HCT116 (cell line): ENCODE results near the gene SFXN5. TPM values are rescaled to one million over a fixed set of nuclear protein-coding genes. Genes with fewer than 3 reads are reported as not detected.

Experiments
- ATAC-seq: fragments of 200-7000 bp; cut with Tn5 transposase; 2 replicates; pipeline ENCODE4 v1.9.1; 2020; ENCODE audit warnings: mild to moderate bottlenecking, moderate library complexity
- BruUV-seq: library from RNA; stranded (reverse); fragments of 400-500 nt; replicated peaks from 2 replicates; lab custom pipeline; 2021; lab: Mats Ljungman, UMichigan
- CTCF ChIA-PET: fragments of 300-600 bp; sonication (Branson Sonifier 250); formaldehyde crosslinking; loops from one replicate; lab custom pipeline; 2021; ENCODE audit warnings: antibody characterized with exemption; lab: Charles Lee
- POLR2A ChIA-PET: fragments of 300-600, 350-600 bp; sonication (Branson Sonifier 250); formaldehyde crosslinking; loops from one replicate; lab custom pipeline; 2021; ENCODE audit warnings: antibody characterized with exemption; lab: Charles Lee
- RAD21 ChIA-PET, 2 experiments: fragments of 300-600 bp; sonication (Branson Sonifier 250); formaldehyde crosslinking; loops; one replicate each; lab custom pipeline; 2023; ENCODE audit warnings: low total read pairs in 2 of 2; ENCODE audit not compliant: uncharacterized antibody in 2 of 2, unreplicated experiment in 2 of 2, low non-redundant PET in 1 of 2; lab: Charles Lee
- DNase-seq: peaks from one replicate; pipeline ENCODE4 v3.0.0-alpha.2; 2010; ENCODE audit warnings: low read depth, low spot score
- H2AFZ ChIP-seq: fragments of 200-600 bp; shearing (Covaris generic), sonication (generic); 2 replicates; pipeline ENCODE4 v1.6.1; 2017; ENCODE audit warnings: low read depth, mixed run types, mixed read lengths, antibody characterized with exemption, low read length; ENCODE audit not compliant: poor library complexity, severe bottlenecking
- H3K27ac ChIP-seq: 2 replicates; pipeline ENCODE4 v1.5.1; 2012; ENCODE audit warnings: low read depth, low read length
- H3K27me3 ChIP-seq: fragments of 200-600 bp; sonication (generic); 2 replicates; pipeline ENCODE4 v1.6.1; 2016; ENCODE audit warnings: mixed run types, low read length, mixed read lengths; ENCODE audit not compliant: insufficient read depth
- H3K36me3 ChIP-seq, 2 experiments: fragments of 200-500 bp in 1 of 2; fragments of 200-600 bp in 1 of 2; sonication (Bioruptor generic) in 1 of 2; sonication (generic) in 1 of 2; 2 replicates each; pipeline versions ENCODE4 v1.5.1 to v1.6.1; 2014 to 2016; ENCODE audit warnings: low read length in 2 of 2, inconsistent platforms in 1 of 2, mixed read lengths in 1 of 2, mixed run types in 1 of 2; ENCODE audit not compliant: insufficient read depth in 2 of 2, control insufficient read depth in 1 of 2
- H3K4me1 ChIP-seq, 2 experiments: fragments of 200-600 bp in 1 of 2; sonication (generic) in 1 of 2; 2 replicates each; pipeline versions ENCODE4 v1.5.1 to v1.6.1; 2012 to 2017; ENCODE audit warnings: low read length in 2 of 2, inconsistent platforms in 1 of 2, mild to moderate bottlenecking in 1 of 2, mixed read lengths in 1 of 2, mixed run types in 1 of 2, moderate library complexity in 1 of 2; ENCODE audit not compliant: insufficient read depth in 2 of 2, control insufficient read depth in 1 of 2
- H3K4me2 ChIP-seq: fragments of 200-600 bp; sonication (generic); 2 replicates; pipeline ENCODE4 v1.6.1; 2017; ENCODE audit warnings: mixed run types, low read length, mixed read lengths
- H3K4me3 ChIP-seq, 2 experiments: fragments of 200-600 bp in 1 of 2; sonication (generic) in 1 of 2; replicated peaks in 1 of 2; 2 replicates each; pipeline ENCODE4 v1.5.1; 2011 to 2016; ENCODE audit warnings: low read length in 2 of 2, control low read depth in 1 of 2, low read depth in 1 of 2, mild to moderate bottlenecking in 1 of 2, mixed read lengths in 1 of 2, mixed run types in 1 of 2
- H3K79me2 ChIP-seq: fragments of 200-600 bp; sonication (generic); 2 replicates; pipeline ENCODE4 v1.6.1; 2017; ENCODE audit warnings: mild to moderate bottlenecking, mixed run types, low read length, moderate library complexity, mixed read lengths; ENCODE audit not compliant: insufficient read depth
- H3K9ac ChIP-seq: fragments of 200-600 bp; sonication (generic); 2 replicates; pipeline ENCODE4 v1.6.1; 2016; ENCODE audit warnings: low read length, mixed read lengths
- H3K9me2 ChIP-seq: fragments of 200-600 bp; sonication (generic), shearing (Covaris generic); 2 replicates; pipeline ENCODE4 v1.6.1; 2017; ENCODE audit warnings: mixed run types, mild to moderate bottlenecking, moderate library complexity; ENCODE audit not compliant: insufficient read depth
- H3K9me3 ChIP-seq, 2 experiments: fragments of 200-500 bp in 1 of 2; fragments of 200-600 bp in 1 of 2; sonication (Bioruptor generic) in 1 of 2; sonication (generic) in 1 of 2; 2 replicates each; pipeline ENCODE4 v1.6.1; 2014 to 2017; ENCODE audit warnings: low read length in 2 of 2, mixed read lengths in 2 of 2, inconsistent platforms in 1 of 2, low read depth in 1 of 2, mild to moderate bottlenecking in 1 of 2, mixed run types in 1 of 2, moderate library complexity in 1 of 2; ENCODE audit not compliant: control insufficient read depth in 1 of 2, insufficient read depth in 1 of 2
- H4K20me1 ChIP-seq: fragments of 200-600 bp; sonication (generic), shearing (Covaris generic); 2 replicates; pipeline ENCODE4 v1.6.1; 2017; ENCODE audit warnings: mixed run types, mild to moderate bottlenecking, moderate library complexity; ENCODE audit not compliant: insufficient read depth
- CEBPB ChIP-seq: IDR thresholded peaks from 2 replicates; pipeline ENCODE4 v1.6.1; 2012; ENCODE audit warnings: low read depth
- EGR1 ChIP-seq: IDR thresholded peaks from 2 replicates; pipeline ENCODE4 v1.6.1; 2012; ENCODE audit warnings: low read depth
- EZH2 ChIP-seq: fragments of 200-600 bp; sonication (generic); IDR thresholded peaks from 2 replicates; pipeline ENCODE4 v1.6.1; 2017; ENCODE audit warnings: antibody characterized with exemption, mixed run types
- FOSL1 ChIP-seq: IDR thresholded peaks from 2 replicates; pipeline ENCODE4 v1.6.1; 2012; ENCODE audit warnings: low read depth
- JUND ChIP-seq: IDR thresholded peaks from 2 replicates; pipeline ENCODE4 v1.6.1; 2012
- POLR2AphosphoS5 ChIP-seq: IDR thresholded peaks from 2 replicates; pipeline ENCODE4 v1.6.1; 2011; ENCODE audit warnings: mild to moderate bottlenecking, low read depth, low read length, moderate library complexity
- RAD21 ChIP-seq: IDR thresholded peaks from 2 replicates; pipeline ENCODE4 v1.6.1; 2012; ENCODE audit warnings: low read depth, mild to moderate bottlenecking
- SIN3A ChIP-seq: IDR thresholded peaks from 2 replicates; pipeline ENCODE4 v1.6.1; 2012; ENCODE audit warnings: low read depth
- SP1 ChIP-seq: IDR thresholded peaks from 2 replicates; pipeline ENCODE4 v1.6.1; 2012; ENCODE audit warnings: low read depth
- SRF ChIP-seq: IDR thresholded peaks from 2 replicates; pipeline ENCODE4 v1.6.1; 2012; ENCODE audit warnings: low read depth
- ZNF274 ChIP-seq: fragments of 200-500 bp; sonication (Bioruptor generic); IDR thresholded peaks from 2 replicates; pipeline ENCODE4 v1.6.1; 2014; ENCODE audit warnings: mild to moderate bottlenecking, low read depth, low read length, inconsistent platforms
- intact Hi-C: fragments of 100-400 bp; cut with micrococcal nuclease; formaldehyde crosslinking; loops from 2 replicates; pipeline ENCODE4 v1.10.0; 2022
- total RNA-seq: library from RNA; stranded (reverse); gene quantifications from one replicate; pipeline ENCODE4 v1.2.1, GENCODE V29; 2021; ENCODE audit not compliant: unreplicated experiment
- TF ChIP-seq, protein P1 (sequence below): IDR thresholded peaks from 2 replicates; pipeline ENCODE4 v1.6.1; 2012
- TF ChIP-seq, protein P2 (sequence below), 3 experiments: fragments of 200-600 bp in 1 of 3; sonication (generic) in 1 of 3; IDR thresholded peaks in 2 of 3; conservative IDR thresholded peaks in 1 of 3; 2 replicates each; pipeline ENCODE4 v1.5.1; 2012 to 2017; ENCODE audit warnings: low read depth in 2 of 3, low read length in 2 of 3, antibody characterized with exemption in 1 of 3, borderline replicate concordance in 1 of 3, control low read depth in 1 of 3, mild to moderate bottlenecking in 1 of 3, mixed read lengths in 1 of 3, mixed run types in 1 of 3, moderate library complexity in 1 of 3; ENCODE audit not compliant: insufficient read depth in 1 of 3
- TF ChIP-seq, protein P3 (sequence below): IDR thresholded peaks from 2 replicates; pipeline ENCODE4 v1.6.1; 2012; ENCODE audit warnings: low read depth
- TF ChIP-seq, protein P4 (sequence below): IDR thresholded peaks from 2 replicates; pipeline ENCODE4 v1.6.1; 2011; ENCODE audit warnings: mild to moderate bottlenecking, low read length, moderate library complexity; ENCODE audit not compliant: insufficient replicate concordance; ENCODE audit errors: extremely low read depth

The SFXN5 gene
- total RNA-seq, 1 experiment from 2014 or later: 10.0 TPM

DNA sequence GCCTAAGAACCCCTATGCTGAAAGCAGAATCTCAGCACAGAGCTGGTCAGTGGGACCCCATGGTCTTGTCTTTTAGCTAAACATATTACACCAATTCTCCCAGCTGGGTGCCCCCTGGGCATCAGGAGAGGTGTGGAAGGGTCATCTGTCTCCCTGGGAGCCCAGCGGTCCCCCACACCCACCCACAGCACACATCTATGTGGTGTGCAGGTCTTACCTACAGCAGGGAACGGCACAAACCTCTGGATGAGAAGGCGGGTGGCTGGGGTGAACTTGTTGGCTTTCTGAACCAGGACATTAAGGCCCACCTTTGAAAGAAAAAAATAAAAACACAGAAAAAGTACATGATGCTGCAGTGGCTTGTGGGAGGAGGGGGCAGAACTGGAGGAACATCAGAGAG, 83.5 kb downstream of the SFXN5 start:
- DNase-seq: no peak
- POLR2A ChIA-PET: no interaction called here
- no peak overlapping the region for H3K4me3 ChIP-seq
- no peak overlapping the region for H3K9ac ChIP-seq
- H3K27ac ChIP-seq: no peak overlapping the region
- H3K27me3 ChIP-seq: no peaks in the 10 kb centered on the region
- no peak overlapping the region for H2AFZ ChIP-seq
- no peak overlapping the region for H3K4me2 ChIP-seq
- intact Hi-C loops: no loop called here
- no peaks in the 10 kb centered on the region for H3K4me1 ChIP-seq
- H3K9me3 ChIP-seq: no peaks in the 10 kb centered on the region
- TF ChIP-seq CEBPB (no peak), EGR1 (no peak), SRF (no peak), ZNF274 (no peak), EZH2 (no peak), POLR2AphosphoS5 (no peak), RAD21 (no peak), SIN3A (no peak), FOSL1 (no peak), SP1 (no peak), JUND (no peak)
- TF ChIP-seq, protein P1, sequence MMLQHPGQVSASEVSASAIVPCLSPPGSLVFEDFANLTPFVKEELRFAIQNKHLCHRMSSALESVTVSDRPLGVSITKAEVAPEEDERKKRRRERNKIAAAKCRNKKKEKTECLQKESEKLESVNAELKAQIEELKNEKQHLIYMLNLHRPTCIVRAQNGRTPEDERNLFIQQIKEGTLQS: no peak
- TF ChIP-seq, protein P2, sequence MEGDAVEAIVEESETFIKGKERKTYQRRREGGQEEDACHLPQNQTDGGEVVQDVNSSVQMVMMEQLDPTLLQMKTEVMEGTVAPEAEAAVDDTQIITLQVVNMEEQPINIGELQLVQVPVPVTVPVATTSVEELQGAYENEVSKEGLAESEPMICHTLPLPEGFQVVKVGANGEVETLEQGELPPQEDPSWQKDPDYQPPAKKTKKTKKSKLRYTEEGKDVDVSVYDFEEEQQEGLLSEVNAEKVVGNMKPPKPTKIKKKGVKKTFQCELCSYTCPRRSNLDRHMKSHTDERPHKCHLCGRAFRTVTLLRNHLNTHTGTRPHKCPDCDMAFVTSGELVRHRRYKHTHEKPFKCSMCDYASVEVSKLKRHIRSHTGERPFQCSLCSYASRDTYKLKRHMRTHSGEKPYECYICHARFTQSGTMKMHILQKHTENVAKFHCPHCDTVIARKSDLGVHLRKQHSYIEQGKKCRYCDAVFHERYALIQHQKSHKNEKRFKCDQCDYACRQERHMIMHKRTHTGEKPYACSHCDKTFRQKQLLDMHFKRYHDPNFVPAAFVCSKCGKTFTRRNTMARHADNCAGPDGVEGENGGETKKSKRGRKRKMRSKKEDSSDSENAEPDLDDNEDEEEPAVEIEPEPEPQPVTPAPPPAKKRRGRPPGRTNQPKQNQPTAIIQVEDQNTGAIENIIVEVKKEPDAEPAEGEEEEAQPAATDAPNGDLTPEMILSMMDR (IDR thresholded peaks at IDR 0.05 in 2 of 3, conservative IDR thresholded peaks at IDR 0.05 in 1 of 3; ENCODE audit: borderline replicate concordance in 1 of 3, insufficient read depth in 1 of 3, low read depth in 2 of 3, low read length in 2 of 3): no peak
- TF ChIP-seq, protein P3, sequence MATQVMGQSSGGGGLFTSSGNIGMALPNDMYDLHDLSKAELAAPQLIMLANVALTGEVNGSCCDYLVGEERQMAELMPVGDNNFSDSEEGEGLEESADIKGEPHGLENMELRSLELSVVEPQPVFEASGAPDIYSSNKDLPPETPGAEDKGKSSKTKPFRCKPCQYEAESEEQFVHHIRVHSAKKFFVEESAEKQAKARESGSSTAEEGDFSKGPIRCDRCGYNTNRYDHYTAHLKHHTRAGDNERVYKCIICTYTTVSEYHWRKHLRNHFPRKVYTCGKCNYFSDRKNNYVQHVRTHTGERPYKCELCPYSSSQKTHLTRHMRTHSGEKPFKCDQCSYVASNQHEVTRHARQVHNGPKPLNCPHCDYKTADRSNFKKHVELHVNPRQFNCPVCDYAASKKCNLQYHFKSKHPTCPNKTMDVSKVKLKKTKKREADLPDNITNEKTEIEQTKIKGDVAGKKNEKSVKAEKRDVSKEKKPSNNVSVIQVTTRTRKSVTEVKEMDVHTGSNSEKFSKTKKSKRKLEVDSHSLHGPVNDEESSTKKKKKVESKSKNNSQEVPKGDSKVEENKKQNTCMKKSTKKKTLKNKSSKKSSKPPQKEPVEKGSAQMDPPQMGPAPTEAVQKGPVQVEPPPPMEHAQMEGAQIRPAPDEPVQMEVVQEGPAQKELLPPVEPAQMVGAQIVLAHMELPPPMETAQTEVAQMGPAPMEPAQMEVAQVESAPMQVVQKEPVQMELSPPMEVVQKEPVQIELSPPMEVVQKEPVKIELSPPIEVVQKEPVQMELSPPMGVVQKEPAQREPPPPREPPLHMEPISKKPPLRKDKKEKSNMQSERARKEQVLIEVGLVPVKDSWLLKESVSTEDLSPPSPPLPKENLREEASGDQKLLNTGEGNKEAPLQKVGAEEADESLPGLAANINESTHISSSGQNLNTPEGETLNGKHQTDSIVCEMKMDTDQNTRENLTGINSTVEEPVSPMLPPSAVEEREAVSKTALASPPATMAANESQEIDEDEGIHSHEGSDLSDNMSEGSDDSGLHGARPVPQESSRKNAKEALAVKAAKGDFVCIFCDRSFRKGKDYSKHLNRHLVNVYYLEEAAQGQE: no peak
- TF ChIP-seq, protein P4, sequence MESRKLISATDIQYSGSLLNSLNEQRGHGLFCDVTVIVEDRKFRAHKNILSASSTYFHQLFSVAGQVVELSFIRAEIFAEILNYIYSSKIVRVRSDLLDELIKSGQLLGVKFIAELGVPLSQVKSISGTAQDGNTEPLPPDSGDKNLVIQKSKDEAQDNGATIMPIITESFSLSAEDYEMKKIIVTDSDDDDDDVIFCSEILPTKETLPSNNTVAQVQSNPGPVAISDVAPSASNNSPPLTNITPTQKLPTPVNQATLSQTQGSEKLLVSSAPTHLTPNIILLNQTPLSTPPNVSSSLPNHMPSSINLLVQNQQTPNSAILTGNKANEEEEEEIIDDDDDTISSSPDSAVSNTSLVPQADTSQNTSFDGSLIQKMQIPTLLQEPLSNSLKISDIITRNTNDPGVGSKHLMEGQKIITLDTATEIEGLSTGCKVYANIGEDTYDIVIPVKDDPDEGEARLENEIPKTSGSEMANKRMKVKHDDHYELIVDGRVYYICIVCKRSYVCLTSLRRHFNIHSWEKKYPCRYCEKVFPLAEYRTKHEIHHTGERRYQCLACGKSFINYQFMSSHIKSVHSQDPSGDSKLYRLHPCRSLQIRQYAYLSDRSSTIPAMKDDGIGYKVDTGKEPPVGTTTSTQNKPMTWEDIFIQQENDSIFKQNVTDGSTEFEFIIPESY: no peak
- TF ChIP-seq, all 23 proteins: peak for 0
- no peak for ATAC-seq
- no TSS peak for BruUV-seq
- Histone ChIP-seq H3K36me3 (no peaks in the 10 kb centered on the region), H3K9me2 (no peaks in the 10 kb centered on the region), H3K79me2 (no peaks in the 10 kb centered on the region), H4K20me1 (no peaks in the 10 kb centered on the region)
- CTCF ChIA-PET: no interaction called here
- RAD21 ChIA-PET: no interaction called here
